ENCODE measurements around the gene DENND11.
A peak's percentile ranks its signal among the peaks of the same experiment; 100 is the strongest.

Gene DENND11, protein sequence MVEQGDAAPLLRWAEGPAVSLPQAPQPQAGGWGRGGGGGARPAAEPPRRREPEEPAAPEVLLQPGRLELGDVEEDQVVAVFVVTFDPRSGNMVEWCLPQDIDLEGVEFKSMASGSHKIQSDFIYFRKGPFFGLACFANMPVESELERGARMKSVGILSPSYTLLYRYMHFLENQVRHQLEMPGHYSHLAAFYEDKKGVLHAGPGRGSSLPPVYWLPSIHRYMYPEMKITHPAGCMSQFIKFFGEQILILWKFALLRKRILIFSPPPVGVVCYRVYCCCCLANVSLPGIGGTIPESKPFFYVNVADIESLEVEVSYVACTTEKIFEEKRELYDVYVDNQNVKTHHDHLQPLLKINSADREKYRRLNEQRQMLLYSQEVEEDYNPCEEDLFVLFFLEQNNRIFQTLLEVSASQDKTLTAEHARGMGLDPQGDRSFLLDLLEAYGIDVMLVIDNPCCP

GRCh38 chr7:141702047-141702567, at the start of gene DENND11:
Gene DENND11 (minus strand): TSS chr7:141702166. CDS start chr7:141702153, 13 bp downstream.
- Histone ChIP-seq H2AFZ (ENCODE audit: low read depth, low read length) (peak within 1 kb of the TSS; percentile 94), H3K27me3 (ENCODE audit: insufficient read depth, low read length) (no peaks in the 10 kb centered on the region), H3K4me1 (ENCODE audit: insufficient read depth, low read length) (peaks cover 21% of the 10 kb centered on the region), H3K9me3 (ENCODE audit: low read length) (no peaks in the 10 kb centered on the region), H3K36me3 (ENCODE audit: insufficient read depth, low read length) (no peaks in the 10 kb centered on the region), H3K4me3 (ENCODE audit: low read length) (peak within 1 kb of the TSS; percentile 96)

DNA sequence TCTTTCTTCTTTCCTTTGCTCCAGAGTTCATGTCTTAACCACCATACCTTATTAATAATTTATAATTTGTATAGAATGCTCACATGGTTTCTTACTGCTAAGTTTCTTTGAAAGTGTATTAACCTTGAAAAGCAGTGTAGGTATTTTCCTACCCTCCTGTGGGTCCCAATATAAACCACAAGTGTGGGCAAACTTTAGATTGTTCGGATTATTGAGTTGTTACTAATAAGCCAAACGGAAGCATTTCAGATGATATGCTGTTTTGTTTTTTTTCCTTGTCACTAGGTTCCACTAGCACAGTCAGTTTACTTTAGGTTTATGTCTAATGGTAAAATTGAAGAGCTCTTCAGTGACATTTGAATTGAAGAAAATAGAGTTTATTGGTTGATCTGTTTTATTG, 46.4 kb upstream of the DENND11 start:
- Histone ChIP-seq H3K4me1 (ENCODE audit: insufficient read depth, low read length) (no peaks in the 10 kb centered on the region), H3K36me3 (ENCODE audit: insufficient read depth, low read length) (peaks cover 87% of the 10 kb centered on the region), H3K4me3 (ENCODE audit: low read length) (no peak overlapping the region), H3K27me3 (ENCODE audit: insufficient read depth, low read length) (no peaks in the 10 kb centered on the region), H3K9me3 (ENCODE audit: low read length) (peaks cover 26% of the 10 kb centered on the region), H2AFZ (ENCODE audit: low read depth, low read length) (no peak overlapping the region)

- H3K4me1 ChIP-seq (ENCODE audit: insufficient read depth, low read length) = peaks cover 13% of the 10 kb centered on the region
- no peaks in the 10 kb centered on the region for H3K27me3 ChIP-seq (ENCODE audit: insufficient read depth, low read length)
- no peak overlapping the region for H3K4me3 ChIP-seq (ENCODE audit: low read length)
- peaks cover 87% of the 10 kb centered on the region for H3K36me3 ChIP-seq (ENCODE audit: insufficient read depth, low read length)
- H3K9me3 ChIP-seq (ENCODE audit: low read length) = no peaks in the 10 kb centered on the region
- no peak overlapping the region for H2AFZ ChIP-seq (ENCODE audit: low read depth, low read length)
Measured at GRCh38 chr7:141744131-141744530, 42.2 kb upstream of the DENND11 start.

- no peaks in the 10 kb centered on the region for H3K27me3 ChIP-seq (ENCODE audit: insufficient read depth, low read length)
- peaks cover 20% of the 10 kb centered on the region for H3K4me1 ChIP-seq (ENCODE audit: insufficient read depth, low read length)
- H3K9me3 ChIP-seq (ENCODE audit: low read length) = no peaks in the 10 kb centered on the region
- H3K36me3 ChIP-seq (ENCODE audit: insufficient read depth, low read length) = peaks cover 71% of the 10 kb centered on the region
- no peak overlapping the region for H2AFZ ChIP-seq (ENCODE audit: low read depth, low read length)
- no peak overlapping the region for H3K4me3 ChIP-seq (ENCODE audit: low read length)
Measured at GRCh38 chr7:141742229-141742628, 40.3 kb upstream of the DENND11 start.

- Histone ChIP-seq H2AFZ (ENCODE audit: low read depth, low read length) (no peak overlapping the region), H3K9me3 (ENCODE audit: low read length) (no peaks in the 10 kb centered on the region), H3K27me3 (ENCODE audit: insufficient read depth, low read length) (no peaks in the 10 kb centered on the region), H3K4me1 (ENCODE audit: insufficient read depth, low read length) (peaks cover 22% of the 10 kb centered on the region), H3K36me3 (ENCODE audit: insufficient read depth, low read length) (peaks cover 46% of the 10 kb centered on the region), H3K4me3 (ENCODE audit: low read length) (peak overlapping the region; percentile 99)
Measured at GRCh38 chr7:141739250-141739649, 37.3 kb upstream of the DENND11 start.

DNA sequence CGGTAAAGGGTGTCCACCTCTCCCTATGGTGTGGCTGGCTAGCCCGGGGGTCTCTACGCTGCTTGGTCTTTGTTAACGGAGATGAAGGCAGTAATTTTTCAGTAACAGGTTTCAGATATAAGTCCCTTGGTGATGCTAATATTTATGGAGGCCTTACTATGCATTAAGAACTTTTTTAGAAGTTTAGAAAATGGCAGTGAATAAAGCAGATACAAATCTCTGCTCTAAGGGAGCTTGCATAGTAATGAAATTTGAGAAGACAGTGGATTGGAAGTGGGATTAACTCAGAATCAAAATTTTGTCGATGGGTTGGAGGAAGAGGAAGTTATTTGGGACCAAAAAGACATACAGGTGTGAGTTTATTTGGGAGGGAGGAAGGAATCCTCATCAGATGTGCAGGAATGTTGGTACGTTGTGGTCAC, 36.6 kb upstream of the DENND11 start:
- no peaks in the 10 kb centered on the region for H3K9me3 ChIP-seq (ENCODE audit: low read length)
- H3K4me3 ChIP-seq (ENCODE audit: low read length) = peak overlapping the region; percentile 99
- peak overlapping the region; percentile 14 for H2AFZ ChIP-seq (ENCODE audit: low read depth, low read length)
- peaks cover 40% of the 10 kb centered on the region for H3K36me3 ChIP-seq (ENCODE audit: insufficient read depth, low read length)
- H3K4me1 ChIP-seq (ENCODE audit: insufficient read depth, low read length) = peaks cover 22% of the 10 kb centered on the region
- H3K27me3 ChIP-seq (ENCODE audit: insufficient read depth, low read length) = no peaks in the 10 kb centered on the region

DNA sequence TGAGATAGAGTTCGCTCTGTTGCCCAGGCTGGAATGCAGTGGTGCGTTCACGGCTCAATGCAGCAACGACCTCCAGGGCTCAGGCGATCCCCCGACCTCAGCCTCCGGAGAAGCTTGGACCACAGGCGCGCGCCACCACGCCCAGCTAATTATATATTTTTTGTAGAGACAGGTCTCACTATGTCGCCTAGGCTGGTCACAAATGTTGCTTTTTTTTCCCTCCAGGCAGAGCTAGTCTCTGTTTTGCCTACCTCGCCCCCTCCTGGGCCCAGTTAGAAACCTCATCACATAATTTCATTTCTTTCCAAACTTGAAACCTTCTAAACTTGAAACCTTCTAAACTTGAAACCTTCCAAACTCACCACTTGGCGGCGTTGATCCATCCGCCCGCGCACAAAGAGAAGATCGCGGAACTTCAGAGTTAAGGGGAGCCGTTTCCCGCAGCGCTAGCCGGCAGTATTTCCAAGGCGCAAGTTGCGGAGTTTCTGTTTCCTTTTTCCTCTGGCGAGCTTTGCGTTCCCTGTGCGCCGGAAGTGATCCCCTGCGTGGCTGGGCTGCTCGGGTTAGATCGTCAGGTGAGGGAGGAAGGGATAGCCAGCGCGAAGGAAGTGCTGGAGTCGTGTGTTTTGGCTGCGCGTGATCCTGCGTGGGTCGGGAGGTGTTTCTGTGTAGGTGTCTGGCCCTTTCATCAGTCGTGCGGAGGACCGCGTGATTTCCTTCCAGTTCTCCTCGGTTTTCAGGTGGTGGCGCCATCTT, 36.0 kb upstream of the DENND11 start, which contains the start of gene SSBP1:
SSBP1 (plus strand) TSS at position 523 of the 756 bp plus-strand sequence. CDS start 809 bp downstream, outside the sequence.
- Histone ChIP-seq H3K4me1 (ENCODE audit: insufficient read depth, low read length) (peaks cover 22% of the 10 kb centered on the region), H2AFZ (ENCODE audit: low read depth, low read length) (peak within 1 kb of the TSS; percentile 78), H3K9me3 (ENCODE audit: low read length) (no peaks in the 10 kb centered on the region), H3K4me3 (ENCODE audit: low read length) (peak within 1 kb of the TSS; percentile 99), H3K27me3 (ENCODE audit: insufficient read depth, low read length) (no peaks in the 10 kb centered on the region), H3K36me3 (ENCODE audit: insufficient read depth, low read length) (peaks cover 34% of the 10 kb centered on the region)

- H3K4me1 ChIP-seq (ENCODE audit: insufficient read depth, low read length) = peaks cover 22% of the 10 kb centered on the region
- peak overlapping the region; percentile 99 for H3K4me3 ChIP-seq (ENCODE audit: low read length)
- H3K27me3 ChIP-seq (ENCODE audit: insufficient read depth, low read length) = no peaks in the 10 kb centered on the region
- peaks cover 29% of the 10 kb centered on the region for H3K36me3 ChIP-seq (ENCODE audit: insufficient read depth, low read length)
- H2AFZ ChIP-seq (ENCODE audit: low read depth, low read length) = peak overlapping the region; percentile 78
- no peaks in the 10 kb centered on the region for H3K9me3 ChIP-seq (ENCODE audit: low read length)
Measured at GRCh38 chr7:141737118-141737835, 35.3 kb upstream of the DENND11 start.

DNA sequence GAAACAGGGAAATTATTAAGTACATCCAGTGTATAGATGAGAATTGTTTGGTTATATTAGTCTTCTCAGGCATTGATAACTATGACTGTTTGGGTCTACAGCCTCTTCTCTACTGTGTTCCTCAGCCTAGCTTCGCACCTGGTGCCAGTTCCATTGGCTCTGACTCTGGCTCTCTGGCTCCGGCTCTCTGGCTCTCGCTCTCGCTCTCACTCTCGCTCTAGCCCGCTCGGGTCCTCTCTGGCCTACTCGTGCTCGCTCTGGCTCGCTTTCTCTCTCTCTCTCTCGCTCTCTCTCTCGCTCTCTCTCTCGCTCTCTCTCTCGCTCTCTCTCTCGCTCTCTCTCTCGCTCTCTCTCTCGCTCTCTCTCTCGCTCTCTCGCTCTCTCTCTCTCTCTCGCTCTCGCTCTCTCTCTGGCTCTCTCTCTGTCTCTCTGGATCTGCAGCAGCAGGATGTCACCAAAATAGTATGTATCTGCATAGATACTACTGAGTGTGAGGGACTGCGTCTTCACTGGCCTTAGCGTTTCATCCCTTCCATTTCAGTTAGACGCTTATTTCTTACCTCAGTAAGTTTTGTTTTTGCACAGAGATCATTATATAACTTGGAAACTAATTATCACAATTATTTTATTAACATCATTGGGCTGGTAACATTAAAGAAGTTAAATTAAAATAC, 29.6 kb upstream of the DENND11 start:
- H2AFZ ChIP-seq (ENCODE audit: low read depth, low read length) = no peak overlapping the region
- no peaks in the 10 kb centered on the region for H3K36me3 ChIP-seq (ENCODE audit: insufficient read depth, low read length)
- H3K27me3 ChIP-seq (ENCODE audit: insufficient read depth, low read length) = no peaks in the 10 kb centered on the region
- no peaks in the 10 kb centered on the region for H3K4me1 ChIP-seq (ENCODE audit: insufficient read depth, low read length)
- no peak overlapping the region for H3K4me3 ChIP-seq (ENCODE audit: low read length)
- H3K9me3 ChIP-seq (ENCODE audit: low read length) = no peaks in the 10 kb centered on the region

DNA sequence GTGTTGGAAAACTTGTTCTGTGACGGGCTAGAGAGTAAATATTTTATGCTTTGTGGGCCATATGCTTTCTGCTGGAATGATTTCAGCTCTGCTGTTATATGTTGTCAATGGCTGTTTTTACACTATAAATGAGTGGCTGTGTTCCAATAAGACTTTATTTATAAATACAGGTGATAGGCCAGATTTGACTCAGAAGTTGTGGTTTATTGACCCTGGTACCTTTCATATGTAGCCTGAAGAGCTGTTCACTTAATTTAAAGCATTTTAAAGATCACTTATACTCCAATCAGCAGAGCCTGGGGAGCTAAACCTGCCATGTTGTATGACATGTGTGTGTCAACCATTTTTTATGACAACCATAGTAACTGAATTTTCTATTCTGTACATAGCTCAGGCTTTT, 27.1 kb upstream of the DENND11 start:
- no peaks in the 10 kb centered on the region for H3K27me3 ChIP-seq (ENCODE audit: insufficient read depth, low read length)

DNA sequence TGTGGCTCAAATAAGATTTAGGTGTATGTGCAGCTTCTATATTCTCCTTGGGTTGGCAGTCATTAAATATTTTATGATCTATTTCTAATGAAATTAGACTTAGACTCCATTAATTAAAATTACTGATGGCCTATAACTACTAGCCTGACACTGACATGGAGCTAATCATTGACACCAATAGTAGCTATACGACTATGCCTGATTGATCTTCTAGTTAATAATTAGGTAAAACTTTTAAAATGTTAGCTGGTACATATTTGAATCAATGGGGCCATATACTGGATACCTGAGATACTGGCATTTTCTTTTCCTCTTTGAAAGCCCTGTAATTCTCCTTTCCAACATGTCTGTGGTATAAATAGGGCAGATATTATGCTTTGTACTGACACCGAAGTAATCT, 20.6 kb upstream of the DENND11 start:
- no peaks in the 10 kb centered on the region for H3K27me3 ChIP-seq (ENCODE audit: insufficient read depth, low read length)
- no peaks in the 10 kb centered on the region for H3K4me1 ChIP-seq (ENCODE audit: insufficient read depth, low read length)
- no peak overlapping the region for H3K4me3 ChIP-seq (ENCODE audit: low read length)
- no peak overlapping the region for H2AFZ ChIP-seq (ENCODE audit: low read depth, low read length)
- no peaks in the 10 kb centered on the region for H3K36me3 ChIP-seq (ENCODE audit: insufficient read depth, low read length)
- H3K9me3 ChIP-seq (ENCODE audit: low read length) = no peaks in the 10 kb centered on the region

More for the DNA sequence above, 27.1 kb upstream of the DENND11 start:
- Histone ChIP-seq H3K4me3 (ENCODE audit: low read length) (no peak overlapping the region), H3K36me3 (ENCODE audit: insufficient read depth, low read length) (no peaks in the 10 kb centered on the region), H2AFZ (ENCODE audit: low read depth, low read length) (no peak overlapping the region), H3K4me1 (ENCODE audit: insufficient read depth, low read length) (no peaks in the 10 kb centered on the region), H3K9me3 (ENCODE audit: low read length) (no peaks in the 10 kb centered on the region)

GRCh38 chr7:141717450-141717849, 15.5 kb upstream of the DENND11 start:
- H3K4me3 ChIP-seq (ENCODE audit: low read length) = no peak overlapping the region
- H3K36me3 ChIP-seq (ENCODE audit: insufficient read depth, low read length) = no peaks in the 10 kb centered on the region
- H3K9me3 ChIP-seq (ENCODE audit: low read length) = no peaks in the 10 kb centered on the region
- no peak overlapping the region for H2AFZ ChIP-seq (ENCODE audit: low read depth, low read length)
- H3K4me1 ChIP-seq (ENCODE audit: insufficient read depth, low read length) = no peaks in the 10 kb centered on the region
- H3K27me3 ChIP-seq (ENCODE audit: insufficient read depth, low read length) = no peaks in the 10 kb centered on the region
